Esophagus squamous epithelium (tissue), 4 donors: ENCODE measurements around the gene ATP2B2.

Source experiments
- POLR2A ChIP-seq, 4 donors: fragments of 450-650 bp; IDR thresholded peaks; one replicate each; pipeline ENCODE4 v1.6.1; 2017; ENCODE audit warnings: antibody characterized with exemption in 4 of 4, mild to moderate bottlenecking in 4 of 4, moderate library complexity in 3 of 4
- TF ChIP-seq, protein P1 (sequence below), 6 experiments: fragments of 450-650 bp in 4 of 6; fragments of 200-600 bp in 2 of 6; sonication (generic) in 2 of 6; IDR thresholded peaks; one replicate each; pipeline ENCODE4 v1.5.1; 2016 to 2019; ENCODE audit warnings: antibody characterized with exemption in 6 of 6, mild to moderate bottlenecking in 4 of 6, moderate library complexity in 4 of 6

DNA sequence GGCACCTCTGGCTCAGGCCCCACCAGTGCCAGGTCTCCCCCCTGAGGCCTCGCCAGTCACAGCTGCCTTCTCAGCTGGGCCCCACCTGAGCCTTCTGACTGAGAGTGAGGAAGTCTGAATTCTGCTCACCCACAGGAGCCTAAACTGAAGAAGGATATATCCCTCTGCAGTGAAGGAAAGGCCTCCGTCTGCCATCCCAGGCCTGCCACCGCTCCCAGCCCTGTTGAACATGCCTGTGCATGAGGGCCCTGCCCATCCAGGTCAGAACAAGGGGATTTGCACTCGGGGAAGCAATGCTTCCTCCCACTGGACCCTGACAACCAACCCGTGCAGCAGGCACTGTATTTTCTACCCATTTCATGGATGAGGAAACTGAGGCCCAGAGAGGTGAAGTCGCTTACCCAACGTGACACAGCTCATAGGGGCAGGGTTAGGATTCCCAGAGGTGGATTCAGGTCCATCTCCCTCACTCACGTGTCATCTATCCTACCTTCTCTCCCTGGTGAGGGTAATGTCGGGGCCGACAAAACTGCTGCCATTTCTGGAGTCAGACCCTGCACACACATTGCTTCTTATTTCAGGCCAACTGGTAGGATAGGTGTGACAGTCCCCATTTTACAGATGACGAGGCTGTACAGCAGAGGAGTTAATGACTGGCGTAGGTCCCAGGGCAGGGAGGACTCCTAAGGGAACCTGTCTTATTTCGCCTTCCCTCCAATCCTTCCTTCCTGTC, 22.6 kb downstream of the ATP2B2 start:
- TF ChIP-seq, protein P1, sequence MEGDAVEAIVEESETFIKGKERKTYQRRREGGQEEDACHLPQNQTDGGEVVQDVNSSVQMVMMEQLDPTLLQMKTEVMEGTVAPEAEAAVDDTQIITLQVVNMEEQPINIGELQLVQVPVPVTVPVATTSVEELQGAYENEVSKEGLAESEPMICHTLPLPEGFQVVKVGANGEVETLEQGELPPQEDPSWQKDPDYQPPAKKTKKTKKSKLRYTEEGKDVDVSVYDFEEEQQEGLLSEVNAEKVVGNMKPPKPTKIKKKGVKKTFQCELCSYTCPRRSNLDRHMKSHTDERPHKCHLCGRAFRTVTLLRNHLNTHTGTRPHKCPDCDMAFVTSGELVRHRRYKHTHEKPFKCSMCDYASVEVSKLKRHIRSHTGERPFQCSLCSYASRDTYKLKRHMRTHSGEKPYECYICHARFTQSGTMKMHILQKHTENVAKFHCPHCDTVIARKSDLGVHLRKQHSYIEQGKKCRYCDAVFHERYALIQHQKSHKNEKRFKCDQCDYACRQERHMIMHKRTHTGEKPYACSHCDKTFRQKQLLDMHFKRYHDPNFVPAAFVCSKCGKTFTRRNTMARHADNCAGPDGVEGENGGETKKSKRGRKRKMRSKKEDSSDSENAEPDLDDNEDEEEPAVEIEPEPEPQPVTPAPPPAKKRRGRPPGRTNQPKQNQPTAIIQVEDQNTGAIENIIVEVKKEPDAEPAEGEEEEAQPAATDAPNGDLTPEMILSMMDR (IDR thresholded peaks at IDR 0.05) = no peak
- TF ChIP-seq POLR2A (IDR thresholded peaks at IDR 0.05) = no peak
